Brain microvascular endothelial cell (primary cell): Measurements from ENCODE around the gene NTNG1.

Experiments
- DNase-seq: peaks from one replicate; pipeline ENCODE4 v3.0.0-alpha.2; 2020
- H3K27ac ChIP-seq: fragments of 250-450 bp; sonication (Bioruptor Pico); 2 replicates; pipeline ENCODE4 v1.5.1; 2020; ENCODE audit warnings: mild to moderate bottlenecking, moderate library complexity
- H3K27me3 ChIP-seq: fragments of 250-450 bp; sonication (Bioruptor Pico); replicated peaks from 2 replicates; pipeline ENCODE4 v1.5.1; 2020; ENCODE audit warnings: mild to moderate bottlenecking
- H3K36me3 ChIP-seq: fragments of 250-450 bp; sonication (Bioruptor Pico); replicated peaks from 2 replicates; pipeline ENCODE4 v1.5.1; 2020; ENCODE audit warnings: mild to moderate bottlenecking
- H3K4me3 ChIP-seq: 2 replicates; pipeline ENCODE4 v1.5.1; 2011; ENCODE audit warnings: low read depth, mild to moderate bottlenecking, control low read depth, low read length, moderate library complexity
- CTCF ChIP-seq: IDR thresholded peaks from 2 replicates; pipeline ENCODE4 v1.5.1; 2011; ENCODE audit warnings: low read depth, mild to moderate bottlenecking, moderate library complexity, low read length, control low read depth, inconsistent platforms; ENCODE audit errors: missing control alignments
- in situ Hi-C: cut with HindIII; loops from 2 replicates; pipeline ENCODE4 v1.10.0; 2017; ENCODE audit warnings: low sequenced_read_pairs, low pct_ligation_motif_present

Gene NTNG1

GRCh38 chr1:107415241-107415640, 274.4 kb downstream of the NTNG1 start:
- no peaks in the 10 kb centered on the region for H3K27me3 ChIP-seq
- no peak for DNase-seq
- no peak overlapping the region for H3K4me3 ChIP-seq
- in situ Hi-C loops = no loop called here
- no peaks in the 10 kb centered on the region for H3K36me3 ChIP-seq
- H3K27ac ChIP-seq = no peak overlapping the region
- TF ChIP-seq CTCF = no peak

GRCh38 chr1:107419003-107419402, 278.2 kb downstream of the NTNG1 start:
- H3K36me3 ChIP-seq = no peaks in the 10 kb centered on the region
- no peak overlapping the region for H3K27ac ChIP-seq
- no peak for DNase-seq
- H3K27me3 ChIP-seq = no peaks in the 10 kb centered on the region
- in situ Hi-C loops = no loop called here
- H3K4me3 ChIP-seq = no peak overlapping the region
- TF ChIP-seq CTCF = no peak

- TF ChIP-seq CTCF = no peak
- H3K27ac ChIP-seq = no peak overlapping the region
- H3K27me3 ChIP-seq = no peaks in the 10 kb centered on the region
- in situ Hi-C loops = no loop called here
- DNase-seq = no peak
- no peaks in the 10 kb centered on the region for H3K36me3 ChIP-seq
- H3K4me3 ChIP-seq = no peak overlapping the region
Measured at GRCh38 chr1:107422901-107423300, 282.1 kb downstream of the NTNG1 start.

GRCh38 chr1:107430540-107431228, 289.8 kb downstream of the NTNG1 start:
- Histone ChIP-seq H3K36me3 (no peaks in the 10 kb centered on the region), H3K27me3 (no peaks in the 10 kb centered on the region), H3K4me3 (no peak overlapping the region), H3K27ac (no peak overlapping the region)
- peak; percentile 80 for TF ChIP-seq CTCF
- in situ Hi-C loops = no loop called here
- DNase-seq = peak; percentile 33

GRCh38 chr1:107432108-107432507, 291.3 kb downstream of the NTNG1 start:
- in situ Hi-C loops = no loop called here
- no peak for DNase-seq
- Histone ChIP-seq H3K27ac (no peak overlapping the region), H3K36me3 (no peaks in the 10 kb centered on the region), H3K4me3 (no peak overlapping the region), H3K27me3 (no peaks in the 10 kb centered on the region)
- TF ChIP-seq CTCF = no peak

GRCh38 chr1:107433068-107433467, 292.2 kb downstream of the NTNG1 start:
- no peak for DNase-seq
- Histone ChIP-seq H3K27me3 (no peaks in the 10 kb centered on the region), H3K4me3 (no peak overlapping the region), H3K27ac (no peak overlapping the region), H3K36me3 (no peaks in the 10 kb centered on the region)
- TF ChIP-seq CTCF = no peak
- in situ Hi-C loops = no loop called here
